ENCODE measurements around the gene TPK1. TPM values are rescaled to one million over a fixed set of nuclear protein-coding genes. Genes with fewer than 3 reads are reported as not detected.

TPK1 gene
- total and polyA plus RNA-seq, 2 of the 4 experiments (the other 2 are of a cell fraction) = 0.38 to 1.8 TPM

DNA sequence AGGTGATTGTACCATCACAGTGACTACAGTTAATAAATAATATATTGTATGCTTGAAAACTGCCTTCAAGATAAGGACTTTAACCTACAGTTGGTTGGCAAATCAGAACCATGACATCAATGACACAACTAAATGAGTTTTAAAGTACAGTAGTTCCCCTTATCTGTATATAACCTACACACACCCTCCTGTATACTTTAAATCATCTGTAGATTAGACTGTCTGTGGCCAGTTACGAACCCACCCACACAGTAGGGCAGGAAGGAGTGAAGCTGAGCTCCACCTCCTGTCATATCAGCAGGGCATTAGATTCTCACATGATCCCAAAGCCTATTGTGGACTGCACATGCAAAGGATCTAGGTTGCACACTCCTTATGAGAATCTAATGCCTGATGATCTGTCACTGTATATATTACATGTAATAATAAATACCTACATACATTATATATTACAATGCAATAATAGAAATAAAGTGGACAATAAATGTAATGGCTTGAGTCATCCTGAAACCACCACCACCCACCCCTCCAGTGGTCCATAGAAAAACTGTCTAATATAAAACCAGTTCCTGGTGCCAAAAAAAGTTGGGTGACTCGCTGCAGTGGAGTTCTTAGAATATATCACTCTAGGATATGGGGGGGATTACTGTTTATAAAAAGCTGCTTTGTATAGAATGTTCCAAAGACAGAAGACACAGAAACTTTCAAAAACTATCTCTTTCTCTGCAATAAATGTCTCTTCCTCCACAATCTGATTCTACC lies 5.6 kb downstream of the TPK1 start:
- Histone ChIP-seq H3K9me3 (ENCODE audit: control insufficient read depth, insufficient read depth, low read length) (no peaks in the 10 kb centered on the region), H3K4me2 (ENCODE audit: low read depth, low read length) (no peak overlapping the region), H3K9me1 (ENCODE audit: insufficient read depth, low read length) (no peaks in the 10 kb centered on the region), H3K27me3 (ENCODE audit: control insufficient read depth, insufficient read depth, low read length) (no peaks in the 10 kb centered on the region), H2BK15ac (ENCODE audit: low read depth, low read length) (no peak overlapping the region), H3K4me1 (ENCODE audit: control insufficient read depth, insufficient read depth, low read length) (no peaks in the 10 kb centered on the region), H2BK5ac (ENCODE audit: low read depth, low read length, poor library complexity, severe bottlenecking) (no peak overlapping the region), H2AK9ac (replicated peaks; ENCODE audit: low read depth, low read length, poor library complexity) (no peak overlapping the region), H3K4ac (ENCODE audit: low read depth, low read length) (no peak overlapping the region), H2BK20ac (ENCODE audit: low read depth, low read length) (no peak overlapping the region), H2BK120ac (ENCODE audit: low read depth, low read length) (no peak overlapping the region), H2AK5ac (ENCODE audit: low read depth, low read length) (no peak overlapping the region), H4K91ac (ENCODE audit: insufficient read depth, low read depth, low read length) (no peak overlapping the region), H3K79me1 (ENCODE audit: low read depth in 1 of 2, low read length in 2 of 2) (no peaks in the 10 kb centered on the region), H3K27ac (ENCODE audit: insufficient read depth, low read length) (no peak overlapping the region), H3K18ac (ENCODE audit: low read depth, low read length) (no peak overlapping the region), H4K5ac (ENCODE audit: low read depth, low read length) (no peak overlapping the region), H3K9ac (ENCODE audit: low read depth, low read length) (no peak overlapping the region), H3K56ac (ENCODE audit: extremely low read depth, insufficient read depth, low read length) (no peak overlapping the region), H3K23ac (ENCODE audit: low read depth, low read length) (no peak overlapping the region), H3K36me3 (ENCODE audit: control insufficient read depth, insufficient read depth, low read length) (no peaks in the 10 kb centered on the region), H4K8ac (ENCODE audit: low read depth in 2 of 2, low read length in 2 of 2) (no peak overlapping the region), H4K20me1 (ENCODE audit: insufficient read depth, low read length) (no peaks in the 10 kb centered on the region), H3K4me3 (ENCODE audit: insufficient read depth, low read depth, low read length) (no peak overlapping the region), H3K14ac (replicated peaks; ENCODE audit: low read depth, low read length) (no peak overlapping the region), H2AFZ (replicated peaks; ENCODE audit: low read length, poor library complexity) (no peak overlapping the region)
- WGBS, 2 experiments (ENCODE audit: extremely low coverage in 2 of 2, insufficient read length in 1 of 2) = no CpG with 5 or more reads among the region's 2 CpGs
- dilution Hi-C loops (cut with HindIII; ENCODE audit: low sequenced_read_pairs, unreplicated experiment) (no loop called here), intact Hi-C loops (cut with micrococcal nuclease) (no loop called here), in situ Hi-C loops (cut with MboI; ENCODE audit: low sequenced_read_pairs) (no loop called here)
- ChIA-PET POLR2A (ENCODE audit: unreplicated experiment) (no interaction called here), CTCF (no interaction called here)
- DNase-seq = no peak
- ATAC-seq (ENCODE audit: low read depth) = no peak
- no TSS peak for BruUV-seq (replicated peaks)
- TF ChIP-seq, protein P1, sequence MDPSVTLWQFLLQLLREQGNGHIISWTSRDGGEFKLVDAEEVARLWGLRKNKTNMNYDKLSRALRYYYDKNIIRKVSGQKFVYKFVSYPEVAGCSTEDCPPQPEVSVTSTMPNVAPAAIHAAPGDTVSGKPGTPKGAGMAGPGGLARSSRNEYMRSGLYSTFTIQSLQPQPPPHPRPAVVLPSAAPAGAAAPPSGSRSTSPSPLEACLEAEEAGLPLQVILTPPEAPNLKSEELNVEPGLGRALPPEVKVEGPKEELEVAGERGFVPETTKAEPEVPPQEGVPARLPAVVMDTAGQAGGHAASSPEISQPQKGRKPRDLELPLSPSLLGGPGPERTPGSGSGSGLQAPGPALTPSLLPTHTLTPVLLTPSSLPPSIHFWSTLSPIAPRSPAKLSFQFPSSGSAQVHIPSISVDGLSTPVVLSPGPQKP (IDR thresholded peaks at IDR 0.05; ENCODE audit: borderline replicate concordance, low read depth, low read length) = no peak
- TF ChIP-seq RFX5 (IDR thresholded peaks at IDR 0.05; ENCODE audit: low read depth, low read length) (no peak), RCOR1 (IDR thresholded peaks at IDR 0.05; ENCODE audit: insufficient replicate concordance, low read length) (no peak), FOS (IDR thresholded peaks at IDR 0.05; ENCODE audit: low read depth, low read length) (no peak), CHD1 (IDR thresholded peaks at IDR 0.05; ENCODE audit: low read depth, low read length) (no peak), MXI1 (IDR thresholded peaks at IDR 0.05; ENCODE audit: borderline replicate concordance, low read depth, low read length) (no peak), SMC3 (IDR thresholded peaks at IDR 0.05; ENCODE audit: low read depth, low read length) (no peak), MAFK (IDR thresholded peaks at IDR 0.05; ENCODE audit: low read depth, low read length) (no peak), BHLHE40 (IDR thresholded peaks at IDR 0.05; ENCODE audit: low read depth, low read length) (no peak), POLR2A (IDR thresholded peaks at IDR 0.05; ENCODE audit: low read depth, low read length) (no peak), RAD21 (IDR thresholded peaks at IDR 0.05; ENCODE audit: low read length) (no peak), MAZ (IDR thresholded peaks at IDR 0.05; ENCODE audit: borderline replicate concordance, low read depth, low read length) (no peak), NFE2L2 (IDR thresholded peaks at IDR 0.05; ENCODE audit: low read depth, low read length) (no peak), CEBPB (IDR thresholded peaks at IDR 0.05; ENCODE audit: low read depth, low read length) (no peak)
- TF ChIP-seq, protein P2, sequence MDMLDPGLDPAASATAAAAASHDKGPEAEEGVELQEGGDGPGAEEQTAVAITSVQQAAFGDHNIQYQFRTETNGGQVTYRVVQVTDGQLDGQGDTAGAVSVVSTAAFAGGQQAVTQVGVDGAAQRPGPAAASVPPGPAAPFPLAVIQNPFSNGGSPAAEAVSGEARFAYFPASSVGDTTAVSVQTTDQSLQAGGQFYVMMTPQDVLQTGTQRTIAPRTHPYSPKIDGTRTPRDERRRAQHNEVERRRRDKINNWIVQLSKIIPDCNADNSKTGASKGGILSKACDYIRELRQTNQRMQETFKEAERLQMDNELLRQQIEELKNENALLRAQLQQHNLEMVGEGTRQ (IDR thresholded peaks at IDR 0.05; ENCODE audit: low read depth, low read length) = no peak
- TF ChIP-seq, protein P3, sequence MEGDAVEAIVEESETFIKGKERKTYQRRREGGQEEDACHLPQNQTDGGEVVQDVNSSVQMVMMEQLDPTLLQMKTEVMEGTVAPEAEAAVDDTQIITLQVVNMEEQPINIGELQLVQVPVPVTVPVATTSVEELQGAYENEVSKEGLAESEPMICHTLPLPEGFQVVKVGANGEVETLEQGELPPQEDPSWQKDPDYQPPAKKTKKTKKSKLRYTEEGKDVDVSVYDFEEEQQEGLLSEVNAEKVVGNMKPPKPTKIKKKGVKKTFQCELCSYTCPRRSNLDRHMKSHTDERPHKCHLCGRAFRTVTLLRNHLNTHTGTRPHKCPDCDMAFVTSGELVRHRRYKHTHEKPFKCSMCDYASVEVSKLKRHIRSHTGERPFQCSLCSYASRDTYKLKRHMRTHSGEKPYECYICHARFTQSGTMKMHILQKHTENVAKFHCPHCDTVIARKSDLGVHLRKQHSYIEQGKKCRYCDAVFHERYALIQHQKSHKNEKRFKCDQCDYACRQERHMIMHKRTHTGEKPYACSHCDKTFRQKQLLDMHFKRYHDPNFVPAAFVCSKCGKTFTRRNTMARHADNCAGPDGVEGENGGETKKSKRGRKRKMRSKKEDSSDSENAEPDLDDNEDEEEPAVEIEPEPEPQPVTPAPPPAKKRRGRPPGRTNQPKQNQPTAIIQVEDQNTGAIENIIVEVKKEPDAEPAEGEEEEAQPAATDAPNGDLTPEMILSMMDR (conservative IDR thresholded peaks at IDR 0.05; ENCODE audit: low read depth, low read length) = no peak
